Measurements from ENCODE around the gene INPP4A.

INPP4A gene

DNA sequence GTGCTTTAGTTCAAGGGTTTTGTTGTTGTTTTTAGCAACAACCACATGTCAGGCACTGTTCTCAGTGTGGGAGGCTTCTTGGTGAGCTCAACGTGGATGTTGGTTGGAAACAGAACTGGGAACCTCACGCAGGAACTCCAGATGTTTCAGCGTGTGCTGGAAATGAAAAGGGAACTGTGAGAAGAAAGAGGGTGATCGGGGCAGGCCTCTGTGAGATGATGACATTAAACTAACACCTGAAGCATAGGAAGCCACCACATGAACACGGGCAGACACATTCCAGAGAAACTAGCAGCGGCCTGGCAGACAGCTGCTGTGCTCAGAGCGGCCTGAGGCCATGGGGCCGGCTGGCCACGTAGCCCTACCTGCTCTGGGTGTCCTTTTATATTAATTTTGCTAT lies 97.2 kb downstream of the INPP4A start:
- DNase-seq (ENCODE audit: low spot score), result no peak

GRCh38 chr2:98543214-98543613 lies 98.6 kb downstream of the INPP4A start:
- no peak for DNase-seq (ENCODE audit: low spot score)

DNA sequence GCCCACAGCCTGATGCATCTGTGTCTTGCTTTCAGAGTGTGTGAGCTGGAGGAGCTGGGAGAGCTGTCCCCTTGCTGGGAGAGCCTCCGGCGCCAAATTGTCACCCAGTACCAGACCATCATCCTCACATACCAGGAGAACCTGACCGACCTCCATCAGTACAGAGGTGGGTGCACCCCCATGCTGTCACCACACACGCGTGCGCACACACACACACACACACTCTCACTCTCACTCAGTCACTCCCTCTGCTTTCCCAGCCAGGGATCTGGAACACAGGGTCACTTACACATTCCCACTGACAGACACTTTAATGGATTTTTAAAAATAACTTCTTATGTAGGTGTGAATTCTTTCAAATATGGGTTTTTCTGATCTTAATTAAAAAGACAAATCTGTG lies 99.2 kb downstream of the INPP4A start:
- DNase-seq (ENCODE audit: low spot score), result no peak

DNA sequence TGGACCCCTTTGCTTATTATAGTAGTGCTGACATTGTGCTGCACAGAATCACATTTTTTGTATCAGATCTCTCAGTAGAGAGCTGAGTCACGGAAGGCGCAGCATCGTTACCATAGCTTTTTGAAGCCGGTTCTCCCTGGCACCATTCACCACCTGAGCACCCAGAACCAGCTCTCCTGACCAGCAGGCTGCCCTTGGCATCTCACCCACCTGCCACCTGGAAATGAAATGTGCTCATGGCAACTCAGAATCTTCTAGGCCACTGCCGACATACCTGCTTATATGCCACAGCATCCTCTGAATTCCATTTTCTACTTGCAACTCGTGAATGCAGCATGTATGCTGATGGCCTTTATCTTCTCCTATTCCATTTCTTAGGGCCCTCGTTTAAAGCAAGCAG lies 100.9 kb downstream of the INPP4A start:
- no peak for DNase-seq (ENCODE audit: low spot score)

- no peak for DNase-seq (ENCODE audit: low spot score)
Measured at GRCh38 chr2:98546186-98546585, 101.5 kb downstream of the INPP4A start.

GRCh38 chr2:98547092-98547790 lies 102.6 kb downstream of the INPP4A start:
- no peak for DNase-seq (ENCODE audit: low spot score)

DNA sequence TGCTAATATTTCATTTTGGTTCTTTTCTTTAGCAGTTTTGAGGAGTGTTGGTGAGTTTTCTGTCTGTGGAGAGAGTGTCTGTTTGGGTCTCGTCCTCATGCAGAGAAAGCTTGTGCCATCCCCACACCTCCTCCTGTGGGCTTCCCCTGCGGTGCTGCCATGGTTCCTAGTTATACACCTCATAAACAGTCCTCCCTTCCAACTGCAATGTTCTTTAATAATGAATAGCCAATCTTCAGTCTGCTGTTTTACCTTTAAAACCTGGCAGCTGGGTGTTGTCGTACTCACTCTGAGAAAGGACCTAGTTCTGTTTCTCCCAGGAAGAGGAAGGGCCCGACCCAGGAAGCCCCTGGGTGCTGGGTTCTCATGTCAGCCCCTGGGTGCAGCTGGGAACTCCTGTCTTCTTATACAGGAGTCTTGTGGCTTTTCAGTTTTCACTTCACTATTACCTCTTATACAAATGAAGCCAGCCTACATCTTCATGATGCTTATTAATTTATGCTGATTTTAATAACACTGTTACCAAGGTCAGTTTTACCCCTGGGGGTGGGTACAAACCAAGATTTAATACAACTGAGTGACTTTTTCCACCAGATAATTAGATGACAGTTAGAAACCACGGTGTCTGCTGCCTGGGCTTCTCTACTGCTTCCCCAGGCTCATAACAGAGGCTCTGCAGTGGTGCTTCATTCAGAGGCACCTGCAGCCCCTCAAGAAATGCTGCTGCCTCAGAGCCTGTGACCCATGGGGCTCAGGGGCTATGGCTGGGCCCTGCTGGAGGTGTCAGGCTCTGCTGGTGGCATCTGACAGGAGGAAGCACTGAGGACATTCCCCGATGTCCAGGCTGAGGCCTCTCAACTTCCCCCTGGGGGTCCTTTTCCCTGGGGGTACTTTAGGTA lies 104.5 kb downstream of the INPP4A start:
- DNase-seq (ENCODE audit: low spot score), result no peak

DNA sequence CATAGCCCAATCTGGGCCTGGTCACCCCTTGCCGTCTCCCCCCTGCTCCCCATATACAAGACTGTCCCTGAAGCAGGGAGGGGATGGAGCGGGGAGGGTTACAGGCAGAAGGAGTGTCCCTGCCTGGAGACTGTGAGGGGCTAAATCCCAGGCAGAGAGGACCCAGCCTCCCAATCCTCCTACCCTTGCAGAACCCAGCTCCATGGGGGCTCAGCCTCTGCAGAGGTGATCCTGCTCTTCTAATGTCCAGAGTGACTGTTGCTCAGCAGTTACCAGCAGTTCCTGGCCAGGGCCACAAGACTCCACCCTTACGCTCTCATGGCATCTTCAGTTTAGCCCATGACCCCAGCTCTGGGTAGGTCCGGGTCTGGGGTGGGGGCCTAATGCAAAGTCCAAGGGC lies 105.5 kb downstream of the INPP4A start:
- DNase-seq (ENCODE audit: low spot score), result no peak

DNA sequence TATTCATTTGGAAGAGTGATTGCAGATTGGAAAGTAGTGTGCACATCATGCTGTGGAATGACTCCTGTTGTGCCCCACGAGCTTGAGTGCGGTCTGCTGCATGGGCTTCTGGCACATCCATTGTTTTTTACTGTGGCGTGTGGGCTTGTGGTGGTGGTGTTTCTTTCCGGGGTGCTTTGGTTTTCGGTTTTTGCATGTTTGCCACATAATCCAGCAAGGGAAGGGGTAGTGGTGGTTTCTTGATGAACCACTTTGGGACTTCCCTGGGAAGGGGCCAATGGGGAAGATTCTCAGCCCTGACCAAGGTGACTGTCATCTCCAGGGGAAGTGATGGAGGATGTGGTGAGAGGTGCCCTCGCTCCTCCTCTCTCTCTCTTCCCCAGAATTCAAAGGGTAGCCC lies 106.7 kb downstream of the INPP4A start:
- no peak for DNase-seq (ENCODE audit: low spot score)

DNA sequence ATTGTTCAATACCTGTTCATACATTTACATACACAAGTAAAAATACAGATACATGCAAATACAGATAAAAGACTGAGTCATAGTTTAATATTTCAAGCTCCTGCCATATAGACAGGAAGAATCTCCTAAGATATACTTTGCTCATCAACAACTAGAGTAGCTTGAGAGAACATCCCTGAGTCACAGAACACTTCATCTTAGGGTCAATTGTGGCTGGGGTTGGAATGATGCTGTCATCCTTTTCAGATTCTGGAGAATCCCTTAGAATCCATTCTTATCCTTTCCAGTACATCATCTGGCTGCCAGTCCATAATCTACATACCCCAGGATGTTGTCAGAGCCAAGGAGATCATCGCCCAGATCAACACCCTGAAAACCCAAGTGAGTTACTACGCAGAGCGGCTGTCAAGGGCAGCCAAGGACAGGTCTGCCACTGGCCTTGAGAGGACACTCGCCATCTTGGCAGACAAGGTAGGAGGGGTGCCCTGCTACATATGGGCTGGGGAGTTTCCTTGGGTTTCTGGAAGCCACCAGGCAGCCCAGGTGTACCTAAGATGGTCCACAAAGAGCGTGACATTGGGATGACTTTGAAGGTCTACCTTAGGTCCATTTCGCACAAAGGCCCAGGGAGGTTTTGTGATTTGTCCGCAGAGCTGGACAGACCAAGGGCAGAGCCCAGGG lies 108.0 kb downstream of the INPP4A start:
- DNase-seq (ENCODE audit: low spot score), result no peak

GRCh38 chr2:98554116-98554861 lies 109.6 kb downstream of the INPP4A start:
- DNase-seq (ENCODE audit: low spot score), result no peak

GRCh38 chr2:98555696-98556095 lies 111.0 kb downstream of the INPP4A start:
- DNase-seq (ENCODE audit: low spot score), result no peak

- no peak for DNase-seq (ENCODE audit: low spot score)
Measured at GRCh38 chr2:98556344-98557033, 111.8 kb downstream of the INPP4A start.

DNA sequence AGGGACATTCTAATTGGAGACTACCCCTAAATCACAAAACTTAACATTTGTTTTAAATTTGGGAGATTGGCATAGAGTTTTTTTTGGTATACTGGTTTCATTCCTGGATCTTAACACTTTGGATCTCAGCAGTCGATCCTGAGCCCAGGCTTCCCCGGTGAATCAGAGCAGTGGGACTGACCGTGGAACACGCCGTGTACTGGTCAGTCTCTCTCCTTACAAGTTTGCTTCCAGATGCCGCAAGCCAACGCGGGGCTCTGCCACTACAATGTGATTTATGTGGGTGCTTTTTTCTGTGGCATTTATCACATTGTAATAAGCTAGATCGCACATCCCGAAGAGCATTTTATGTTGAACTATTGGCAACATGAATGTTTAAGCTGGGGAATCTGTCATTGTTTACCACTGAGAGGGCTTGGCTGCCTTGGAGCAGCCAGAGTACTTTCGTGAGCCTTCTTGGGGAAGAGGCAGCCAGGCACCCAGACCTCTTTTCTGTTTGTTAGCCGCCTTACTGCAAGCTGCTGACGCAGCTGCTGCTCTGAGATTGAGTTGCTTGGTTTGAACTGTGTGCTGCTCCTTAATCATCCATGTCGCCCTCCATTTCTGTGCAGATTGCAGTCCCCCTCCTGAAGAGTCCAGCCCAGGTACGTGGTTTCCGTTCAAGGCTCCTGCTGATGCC lies 114.3 kb downstream of the INPP4A start:
- no peak for DNase-seq (ENCODE audit: low spot score)

- DNase-seq (ENCODE audit: low spot score), result no peak
Measured at GRCh38 chr2:98559581-98559980, 114.9 kb downstream of the INPP4A start.

- DNase-seq (ENCODE audit: low spot score), result peak; percentile 39
Measured at GRCh38 chr2:98560256-98560771, 115.7 kb downstream of the INPP4A start.

DNA sequence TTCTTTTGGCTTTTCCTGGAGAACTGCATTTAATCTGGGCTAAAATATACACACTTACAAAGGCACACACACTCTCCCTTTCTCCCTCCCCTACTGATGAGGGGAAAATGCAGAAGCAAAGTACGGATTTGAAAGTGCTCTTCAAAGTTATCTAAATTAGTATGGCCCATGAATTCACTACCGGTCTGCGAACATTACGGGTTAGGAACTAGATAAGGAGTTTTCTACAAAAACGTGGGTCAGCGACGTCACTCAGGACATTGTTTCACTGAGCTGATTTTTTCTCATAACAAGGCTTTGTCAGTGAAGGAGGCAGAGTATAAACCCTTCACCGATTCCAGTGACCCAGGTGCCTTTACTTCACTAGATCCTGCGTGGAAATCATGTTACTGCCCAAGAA lies 116.4 kb downstream of the INPP4A start:
- DNase-seq (ENCODE audit: low spot score), result no peak

DNA sequence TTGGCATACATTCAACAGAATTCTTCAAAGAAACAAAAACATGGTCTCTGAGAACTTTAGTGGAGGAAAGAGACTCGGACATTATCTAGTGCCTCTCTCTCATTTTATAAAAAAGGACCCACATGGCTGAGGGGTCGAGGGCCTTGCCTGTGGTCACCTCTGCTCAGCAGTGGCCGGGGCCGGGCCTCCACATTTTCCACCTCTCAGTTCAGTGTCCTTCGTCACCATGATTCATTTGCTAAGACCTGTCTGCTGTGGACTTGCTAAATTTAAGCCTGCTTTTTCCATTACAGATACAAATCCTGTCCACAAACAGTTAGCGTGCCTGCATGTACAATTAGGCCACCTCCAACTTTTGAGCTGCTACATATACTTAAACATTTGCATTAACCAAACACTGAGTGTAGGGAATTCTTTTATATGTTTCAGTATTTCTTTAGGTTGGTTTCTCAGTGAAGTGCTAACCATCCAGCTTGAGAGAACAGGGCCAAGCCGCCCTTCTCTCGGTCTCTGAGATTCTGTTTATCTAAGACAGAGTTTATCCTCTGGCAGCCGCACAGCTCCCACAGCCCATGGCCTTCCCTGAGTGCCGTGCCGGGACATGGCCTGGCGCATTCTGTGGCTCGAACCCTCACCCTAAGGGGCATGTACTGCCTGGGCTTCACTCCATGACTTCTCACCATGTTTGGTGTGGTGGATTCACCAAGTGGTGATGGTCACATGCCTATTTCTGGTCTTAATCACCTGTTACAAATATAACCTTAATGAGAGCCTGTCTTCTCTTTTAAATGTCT lies 117.4 kb downstream of the INPP4A start:
- DNase-seq (ENCODE audit: low spot score), result no peak

- DNase-seq (ENCODE audit: low spot score), result no peak
Measured at GRCh38 chr2:98563394-98563793, 118.7 kb downstream of the INPP4A start.
